HG03064 (cell line): Measurements from ENCODE around the gene PTPRE.

Experiments used
- ATAC-seq: cut with Tn5 transposase; IDR thresholded peaks from one replicate; pipeline ENCODE4 v1.9.1; 2021; ENCODE audit warnings: low read depth; ENCODE audit not compliant: unreplicated experiment

PTPRE gene

DNA sequence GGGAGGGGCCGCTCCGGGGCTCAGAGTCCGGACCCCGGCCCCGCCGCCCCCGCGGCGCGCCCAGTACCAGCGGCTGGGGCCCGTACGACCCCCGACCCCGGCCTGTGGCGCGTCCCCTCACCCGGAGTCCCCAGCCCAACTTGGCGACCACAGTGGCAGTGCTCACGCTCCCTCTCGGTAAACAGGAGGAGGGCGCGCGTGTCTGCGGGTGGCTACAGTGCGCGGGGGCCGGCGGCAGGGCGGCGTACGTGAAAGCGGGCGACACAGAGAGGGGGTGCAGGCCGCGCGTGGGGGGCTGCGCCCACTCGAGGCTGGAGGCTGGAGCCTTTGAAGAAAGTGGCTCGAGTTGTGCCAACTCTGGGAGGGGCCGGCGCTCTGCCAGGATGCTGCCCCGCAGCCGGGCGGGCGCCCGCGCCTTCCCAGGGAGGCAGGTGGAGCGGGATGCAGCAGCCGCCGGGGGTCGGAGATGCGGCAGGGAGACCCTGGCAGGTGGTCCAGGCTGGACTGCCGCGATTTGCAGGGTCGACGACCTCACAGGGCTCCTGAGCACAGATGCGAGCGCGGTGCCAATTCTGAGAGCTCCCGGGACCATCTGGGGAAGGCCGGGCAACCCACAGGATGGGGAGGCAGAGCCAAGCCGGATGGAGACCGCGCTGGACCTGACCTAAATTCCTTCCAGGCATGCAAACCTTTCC, 655 bp downstream of the PTPRE start:
- no peak for ATAC-seq

DNA sequence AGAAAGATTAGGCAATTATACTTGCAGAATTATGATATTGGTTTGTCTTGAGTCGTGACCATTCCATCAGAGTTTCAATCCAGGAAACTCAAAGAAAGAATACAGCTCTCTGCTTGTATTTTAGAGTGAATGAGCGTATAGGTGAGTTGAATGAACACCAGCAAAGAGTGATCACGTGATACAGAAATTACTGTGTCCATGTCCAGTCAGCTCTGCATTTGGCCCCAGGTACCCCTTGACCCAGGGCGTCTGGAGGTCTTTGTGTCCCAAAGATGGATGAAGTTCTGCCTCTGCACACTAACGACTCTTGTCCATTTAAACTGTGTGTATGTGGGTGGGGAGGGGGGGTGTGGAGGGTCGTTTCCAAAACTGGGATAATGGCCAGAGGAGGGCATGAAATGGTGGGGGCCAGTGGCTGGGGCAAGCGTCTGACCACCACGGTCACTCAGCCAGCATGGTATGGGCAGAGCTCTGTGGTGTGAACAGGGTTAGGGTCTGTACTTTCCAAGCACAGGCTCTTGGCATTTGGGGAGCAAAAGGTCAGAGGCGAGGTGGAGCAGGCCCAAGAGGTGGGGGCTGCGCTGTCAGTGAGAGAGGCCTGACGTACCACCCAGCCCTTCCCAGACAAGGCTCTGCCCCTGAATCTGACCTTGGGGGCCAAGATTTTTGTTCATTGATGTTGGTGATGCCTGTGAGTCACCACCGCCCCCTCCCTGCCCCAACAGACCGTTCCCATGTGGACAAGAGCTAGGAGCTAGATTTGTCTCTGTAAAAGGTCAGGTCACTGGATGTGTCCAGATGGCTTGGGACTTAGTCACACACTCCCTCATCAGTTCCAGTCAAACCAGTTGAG, 1.4 kb downstream of the PTPRE start:
- ATAC-seq, result no peak

DNA sequence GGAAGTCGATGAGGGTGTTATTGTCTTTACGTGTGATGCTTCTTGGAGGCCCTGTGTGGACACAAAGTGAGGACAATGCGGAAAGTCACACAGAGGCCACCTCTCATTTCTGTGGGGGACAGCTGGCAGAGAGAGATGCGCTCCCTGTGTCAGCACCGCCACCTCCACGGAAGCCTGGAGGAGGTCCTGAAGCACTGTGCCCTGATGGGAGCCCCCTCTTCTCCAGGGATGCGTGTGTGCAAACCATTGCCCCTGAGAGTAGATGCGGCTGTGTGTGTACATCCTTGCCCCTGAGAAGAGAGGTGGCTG, 2.0 kb downstream of the PTPRE start:
- ATAC-seq, result no peak

DNA sequence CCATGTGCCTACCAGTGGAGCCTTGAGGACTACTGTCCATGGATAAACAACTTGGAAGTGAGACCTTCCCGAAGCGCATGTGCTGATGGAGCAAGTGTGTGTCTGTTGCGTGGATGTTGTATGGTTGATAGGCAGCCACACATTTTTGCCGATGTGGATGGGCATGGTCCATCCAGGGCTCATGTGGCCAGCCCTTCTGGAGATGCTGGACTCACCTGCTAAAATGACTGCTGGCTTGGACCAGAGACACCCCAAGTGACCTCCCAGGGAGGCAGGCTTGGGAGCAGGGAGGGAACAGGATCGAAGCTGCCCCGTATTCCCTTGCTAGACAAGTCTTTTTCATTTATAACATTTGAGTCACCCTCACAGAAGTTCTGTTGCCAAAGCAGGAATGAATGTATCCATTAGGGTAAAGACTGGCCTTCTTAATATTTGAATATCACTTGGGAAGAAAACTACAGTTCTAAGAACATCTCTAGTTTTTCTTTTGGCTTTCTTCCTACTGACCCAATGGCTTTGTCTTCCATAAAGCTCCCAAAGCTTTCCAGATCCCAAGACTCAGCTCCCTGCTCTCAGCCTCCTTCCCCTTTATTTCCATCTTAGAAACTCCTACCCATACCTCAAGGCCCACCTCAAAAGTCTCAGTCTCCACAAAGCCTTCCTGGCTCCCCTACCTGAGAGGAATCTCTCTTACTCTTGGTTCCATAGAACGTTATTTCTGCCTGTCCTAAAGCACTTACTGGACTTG, 3.0 kb downstream of the PTPRE start:
- ATAC-seq, result no peak

DNA sequence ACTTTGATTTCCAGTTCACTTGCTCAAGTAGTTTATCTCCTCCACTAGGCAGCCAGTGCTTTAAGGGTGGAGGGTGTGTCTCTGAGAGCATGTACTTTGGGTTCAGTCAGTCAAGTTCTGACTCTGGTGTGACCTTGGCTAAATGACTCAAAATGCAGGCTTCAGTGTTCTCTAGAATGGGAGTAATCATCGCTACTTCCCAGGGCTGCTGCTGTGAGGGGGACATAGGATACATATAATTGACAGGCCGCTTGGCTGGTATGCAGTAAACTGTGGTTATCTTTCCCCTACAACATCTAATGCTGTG, 3.5 kb downstream of the PTPRE start:
- ATAC-seq, result no peak

DNA sequence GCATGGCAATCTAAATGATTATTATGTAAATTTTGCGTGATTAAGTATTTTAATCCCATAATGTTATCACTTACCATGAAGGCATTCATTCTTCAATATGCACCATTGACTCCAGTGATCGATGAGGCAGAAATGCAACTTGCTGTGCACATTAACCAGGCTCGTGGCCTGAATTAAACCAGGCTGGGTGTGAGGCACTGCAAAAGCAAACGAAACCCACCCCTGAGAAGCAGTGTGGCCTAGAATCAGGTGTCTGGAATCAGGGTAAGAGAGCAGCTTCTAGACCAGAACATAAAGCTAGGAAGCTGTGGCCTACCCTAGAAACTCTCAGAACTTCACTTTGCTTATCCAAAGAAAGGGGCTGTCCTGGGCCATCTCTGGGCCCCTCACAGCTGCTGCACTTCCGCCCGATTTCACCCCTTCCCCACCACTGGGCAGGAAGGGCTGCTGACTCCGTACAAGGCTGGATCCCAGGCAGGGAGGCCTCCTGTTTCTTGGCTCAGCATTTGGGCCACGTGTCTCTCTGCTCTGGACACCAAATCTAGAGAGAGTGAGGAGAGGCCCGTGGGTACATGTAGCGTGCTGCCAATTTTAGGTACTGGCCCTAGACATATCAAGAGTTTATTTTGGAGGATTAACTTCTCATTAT, 4.4 kb downstream of the PTPRE start:
- no peak for ATAC-seq

DNA sequence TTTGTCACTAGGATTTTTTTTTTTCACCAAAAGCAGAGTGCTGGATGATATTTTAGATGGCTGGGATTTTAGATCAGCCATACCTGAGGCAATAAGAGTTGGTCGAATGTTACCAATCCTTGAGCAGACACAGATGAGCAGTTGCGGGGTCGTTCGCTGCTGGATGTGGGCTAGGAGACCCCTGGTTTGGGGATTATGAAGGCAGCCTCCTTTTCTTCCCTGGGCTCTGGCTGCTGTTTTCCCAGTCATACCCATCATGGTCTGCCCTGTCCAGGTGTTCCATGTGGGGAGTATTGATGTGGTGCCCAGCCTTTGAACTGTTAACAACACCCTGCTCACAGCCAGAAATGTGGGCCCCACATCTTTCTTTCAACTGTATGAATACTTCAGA, 5.0 kb downstream of the PTPRE start:
- ATAC-seq, result no peak

DNA sequence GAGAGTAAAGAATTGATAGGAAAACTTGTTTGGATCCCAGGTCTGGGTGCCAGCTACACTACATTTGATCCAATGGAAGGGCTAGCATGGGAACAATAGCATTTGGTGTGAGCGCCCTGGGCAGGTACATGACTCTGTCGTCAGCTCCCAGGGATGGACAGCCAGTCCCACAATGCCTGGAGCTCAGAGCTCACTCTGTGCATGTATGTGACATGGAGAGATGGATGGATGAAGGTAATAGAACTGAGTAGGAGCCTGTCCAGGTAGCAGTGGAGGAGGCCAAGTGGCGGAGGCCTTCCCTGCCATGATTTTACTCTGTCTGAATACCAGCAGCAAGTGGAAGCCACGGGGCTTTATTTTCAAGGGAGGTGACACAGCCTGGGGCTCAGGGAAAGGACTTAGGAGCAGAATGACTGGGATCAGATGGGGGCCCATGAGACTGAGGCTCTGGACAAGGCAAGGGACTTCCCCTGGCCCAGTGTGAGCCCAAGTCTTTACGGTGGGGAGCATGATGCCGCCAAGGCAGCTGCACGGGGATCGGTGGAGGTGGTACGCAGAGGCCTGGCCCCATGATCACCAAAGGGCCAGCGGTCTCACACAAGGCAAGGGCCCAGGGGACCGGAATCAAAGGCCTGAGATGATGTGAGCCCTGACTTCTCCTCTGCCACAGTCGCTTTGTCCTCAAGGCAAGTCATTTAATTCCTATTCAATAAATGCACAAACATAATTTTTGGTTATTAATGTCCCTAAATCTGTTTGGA, 5.9 kb downstream of the PTPRE start:
- ATAC-seq, result no peak

DNA sequence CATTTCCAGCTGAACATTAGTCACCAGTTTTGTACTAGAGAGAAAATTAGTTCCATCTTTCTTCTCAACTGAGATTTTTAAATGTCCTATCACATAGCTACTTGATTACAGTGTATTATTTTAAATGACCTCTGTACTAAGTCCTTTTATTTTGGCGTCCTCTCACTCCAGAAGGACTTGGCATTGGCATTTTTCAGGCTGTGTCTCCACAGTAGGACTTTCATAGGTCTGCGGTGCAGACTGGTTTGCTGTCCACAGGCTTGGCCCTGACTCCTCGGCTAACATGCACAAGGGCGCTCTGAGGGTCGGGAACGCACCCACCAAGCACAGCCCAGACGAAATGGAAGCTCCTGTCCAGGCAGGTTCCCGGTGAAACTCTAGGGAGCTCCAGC, 6.5 kb downstream of the PTPRE start:
- ATAC-seq, result no peak

DNA sequence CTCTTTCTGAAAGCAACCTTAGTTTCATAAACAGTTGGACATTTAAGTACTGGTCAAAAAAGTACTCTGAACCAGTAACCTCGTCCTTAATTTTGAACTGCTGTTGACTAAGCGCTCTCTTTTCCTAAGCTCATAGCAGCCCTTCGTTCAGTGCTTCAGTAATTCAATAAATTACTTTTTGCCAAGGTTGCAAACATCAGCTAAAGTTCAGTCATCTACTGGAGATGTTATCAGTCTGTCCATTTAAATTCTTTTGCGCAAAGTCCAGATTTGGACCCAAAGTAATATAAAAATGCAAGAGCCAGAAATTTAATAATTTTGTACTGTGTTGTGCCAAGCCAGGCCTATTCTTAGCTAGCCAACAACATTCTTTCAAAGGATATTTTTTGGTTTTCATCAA, 8.4 kb downstream of the PTPRE start:
- no peak for ATAC-seq

DNA sequence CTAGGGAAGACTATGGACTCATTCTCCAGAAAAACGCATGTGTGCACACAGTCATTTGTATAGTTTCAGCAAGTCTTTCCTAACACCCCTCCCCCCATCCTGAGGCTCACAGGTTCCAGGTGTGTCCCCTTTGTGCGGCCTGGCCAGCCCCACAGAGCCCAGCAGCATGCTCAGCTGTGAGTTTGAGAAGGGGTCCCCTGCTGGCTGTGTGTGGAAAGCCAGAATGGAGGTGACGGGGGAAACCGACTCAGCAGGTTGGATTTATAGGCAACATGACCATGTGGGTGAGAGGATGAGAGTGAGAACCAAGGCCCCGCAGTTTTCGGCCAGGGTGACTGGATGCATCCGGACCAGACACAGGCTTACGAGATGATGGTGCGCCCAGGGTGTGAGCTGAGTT, 9.9 kb downstream of the PTPRE start:
- no peak for ATAC-seq

DNA sequence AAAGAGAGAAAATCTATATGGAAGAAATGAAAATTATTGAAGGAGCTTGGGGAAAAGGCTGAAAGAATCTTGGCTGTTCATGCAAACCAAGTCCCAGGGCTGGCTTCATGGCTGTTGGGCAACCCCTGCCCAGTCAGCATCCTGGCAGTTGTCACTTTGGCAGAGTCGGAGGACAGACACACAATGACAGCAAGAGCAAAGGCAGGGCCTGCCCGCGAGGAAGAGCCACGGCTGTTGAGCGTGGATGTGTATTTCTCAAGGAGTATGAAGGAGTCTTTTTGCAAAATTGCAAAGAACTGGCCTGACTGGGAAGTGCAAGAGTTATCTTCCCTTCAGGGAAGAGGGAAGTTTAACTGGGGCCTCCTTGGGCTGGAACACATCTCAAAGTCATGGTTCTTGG, 11.7 kb downstream of the PTPRE start:
- no peak for ATAC-seq

DNA sequence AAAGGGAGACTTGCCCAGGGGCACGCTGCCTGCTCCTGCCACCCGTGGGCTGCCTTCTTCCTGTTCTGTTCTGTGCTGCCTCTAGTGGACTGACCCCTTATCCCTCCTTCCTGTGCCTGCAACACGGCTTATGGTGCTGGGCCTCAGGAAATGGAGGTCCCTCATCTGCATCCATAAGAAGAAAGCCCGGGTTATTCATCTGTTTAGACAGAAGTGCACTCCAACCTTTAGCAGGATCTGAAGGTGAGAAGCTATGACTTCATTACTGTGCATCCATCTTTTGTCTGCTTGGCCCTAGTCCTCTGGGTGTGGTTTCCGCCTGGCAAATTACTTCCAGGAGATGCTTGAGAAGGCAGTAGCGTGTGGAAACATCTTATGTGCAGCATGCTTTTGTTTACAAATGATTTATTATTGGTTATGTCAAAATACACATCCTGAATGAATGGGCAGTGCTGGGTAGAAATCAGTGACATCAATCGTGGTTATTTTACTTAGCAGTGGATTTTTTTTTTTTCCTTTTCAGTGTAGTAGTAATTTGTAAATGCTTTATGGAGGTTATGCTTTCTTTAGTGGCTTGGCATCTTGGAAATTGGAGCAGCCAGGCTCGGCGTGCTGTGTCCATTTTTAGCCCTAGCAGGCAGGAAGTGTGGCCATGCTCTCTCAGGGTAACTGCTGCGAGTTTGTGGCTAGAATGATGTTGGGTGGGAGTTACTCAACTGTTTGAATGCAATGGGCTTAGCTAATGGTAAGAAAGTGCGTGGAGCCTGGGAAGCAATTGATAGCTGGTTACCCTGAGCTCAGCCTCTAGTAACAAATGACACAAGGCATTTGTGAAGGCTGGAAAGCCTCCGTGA, 12.7 kb downstream of the PTPRE start:
- no peak for ATAC-seq

DNA sequence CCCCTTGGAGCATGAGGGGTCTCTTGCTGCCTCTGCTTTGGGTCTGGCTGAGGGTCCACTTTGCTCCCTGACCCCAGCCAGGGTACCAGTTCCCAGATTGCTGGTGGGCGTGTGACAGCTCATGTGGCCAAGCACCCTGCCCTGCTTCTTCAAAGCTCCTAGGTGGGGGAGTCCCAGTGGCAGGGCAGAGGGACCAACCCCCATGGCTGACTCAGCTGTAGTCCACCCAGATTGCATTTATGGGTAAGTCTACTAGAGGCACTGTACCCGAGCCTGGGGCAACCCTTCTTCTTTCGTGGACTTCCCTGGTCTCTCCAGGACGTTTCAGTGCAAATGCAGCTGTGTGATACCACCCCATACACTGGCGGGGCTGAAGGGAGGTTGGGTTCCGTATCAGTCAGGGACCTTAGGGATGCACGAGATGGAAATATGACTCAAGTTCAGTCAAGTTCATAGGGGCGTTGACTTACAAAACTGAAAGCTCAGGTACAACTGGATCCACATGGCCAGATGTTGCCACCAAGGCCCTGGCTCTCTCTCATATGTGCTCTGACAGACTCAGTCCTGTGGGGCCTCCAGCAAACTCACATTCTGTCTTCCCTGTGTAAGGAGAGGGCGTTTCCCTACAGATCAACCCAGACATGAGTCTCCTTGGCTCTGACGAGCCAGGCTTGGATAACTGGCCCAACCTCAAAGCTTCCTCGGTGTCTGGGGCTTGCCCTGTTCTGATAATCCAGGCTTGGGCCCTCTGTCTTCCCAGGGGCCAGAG, 13.6 kb downstream of the PTPRE start:
- no peak for ATAC-seq

DNA sequence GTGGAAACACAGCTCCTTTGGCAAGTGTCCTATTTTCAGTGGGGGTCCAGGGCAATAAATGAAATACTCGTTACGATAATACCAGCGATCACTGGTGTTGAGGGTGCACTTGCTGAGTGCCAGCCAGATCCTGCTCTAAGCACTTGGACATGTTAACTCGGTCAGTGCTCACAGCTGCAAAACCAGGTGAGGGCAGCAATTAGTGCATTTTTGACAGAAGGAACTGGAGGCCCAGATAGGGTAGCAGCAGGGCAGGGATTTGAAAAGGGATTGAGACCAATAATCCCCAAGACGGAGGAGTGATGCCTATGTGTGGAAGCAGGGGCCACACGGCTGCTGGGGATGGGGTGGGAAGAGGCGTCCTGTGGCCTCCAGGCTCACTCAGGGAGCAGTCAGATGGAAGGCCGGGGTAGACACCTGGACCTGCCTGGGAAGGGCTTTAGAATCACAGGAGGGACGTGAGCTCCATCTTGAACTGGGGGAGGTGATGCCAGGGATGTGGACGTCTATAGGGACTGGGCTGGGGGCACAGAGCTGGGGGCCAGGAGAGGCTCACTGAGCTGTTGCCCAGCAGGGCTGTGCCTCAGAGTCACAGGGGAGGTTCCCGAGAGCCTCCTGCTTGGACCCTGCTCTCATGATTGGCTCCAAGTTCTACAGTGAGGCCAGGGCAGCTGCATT, 14.3 kb downstream of the PTPRE start:
- ATAC-seq, result no peak

DNA sequence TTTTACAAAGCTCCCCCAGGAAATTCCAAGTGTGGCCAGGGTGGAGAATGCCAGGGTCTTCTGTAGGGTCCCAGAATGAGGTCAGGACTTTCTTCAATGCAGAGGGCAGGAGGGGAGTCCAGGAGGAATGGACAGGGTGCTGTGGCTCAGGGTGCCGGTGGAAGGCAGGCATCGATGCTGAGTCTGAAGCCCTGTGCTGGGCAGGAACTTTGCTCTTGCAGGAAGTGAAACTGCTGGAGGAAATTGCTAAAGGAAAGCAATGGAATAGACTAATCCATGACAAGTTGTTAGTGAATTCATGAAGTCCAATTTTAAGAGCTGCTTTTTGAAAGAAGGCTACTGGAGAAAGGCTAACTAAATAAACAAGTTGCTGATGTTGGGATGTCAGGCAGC, 14.8 kb downstream of the PTPRE start:
- ATAC-seq, result no peak

DNA sequence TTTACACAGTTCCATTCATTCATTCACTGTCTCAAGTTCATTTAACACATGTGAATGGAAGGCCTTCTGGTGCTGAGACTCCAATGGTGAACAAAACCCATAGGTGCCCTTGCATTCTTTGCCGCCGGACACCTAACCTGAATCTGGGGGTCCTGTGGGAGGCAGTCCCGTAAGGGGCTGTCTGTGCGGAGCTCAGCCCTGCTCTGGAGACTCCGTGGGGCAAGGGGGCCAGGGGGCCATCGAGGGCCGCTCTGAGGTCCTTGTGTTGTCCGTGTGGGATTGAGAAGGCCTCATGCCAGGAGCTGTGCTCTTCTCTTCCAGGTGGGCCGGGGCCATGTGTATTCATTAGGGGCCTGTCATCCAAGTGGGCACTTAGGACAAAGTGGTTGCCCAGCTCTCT, 15.3 kb downstream of the PTPRE start:
- no peak for ATAC-seq

DNA sequence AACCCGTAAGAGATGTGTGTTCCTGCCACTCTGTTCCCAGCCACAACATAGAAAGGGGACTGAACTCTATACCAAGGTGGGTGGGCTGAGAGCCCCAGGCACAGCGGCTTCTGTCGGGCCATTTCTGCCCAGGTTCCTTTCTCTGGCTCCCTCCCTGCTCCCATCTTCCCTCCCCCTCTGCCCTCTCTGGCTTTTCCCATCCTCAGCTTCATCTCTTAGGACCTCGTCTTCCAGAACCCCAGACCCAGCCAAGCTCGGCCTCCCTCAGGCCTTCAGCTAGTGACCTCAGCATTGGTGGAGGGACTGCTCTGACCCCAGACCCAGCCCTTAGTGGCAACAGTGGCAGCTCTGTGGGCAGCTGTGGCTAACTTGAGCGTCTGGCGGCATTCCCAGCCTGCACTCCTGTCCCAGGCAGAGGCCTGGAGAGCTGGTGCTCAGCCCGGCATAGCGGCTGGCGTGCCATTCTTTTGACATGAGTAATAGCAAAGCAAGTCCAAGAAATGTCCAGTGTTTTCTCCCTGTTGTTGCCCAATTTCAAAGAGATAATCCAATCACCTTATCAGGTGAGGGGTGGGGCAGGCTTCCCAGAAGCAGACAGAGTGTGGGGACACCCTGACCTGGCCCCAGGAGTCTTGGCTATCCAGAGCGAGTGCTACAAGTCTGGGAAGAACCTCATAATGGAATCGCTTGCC, 15.9 kb downstream of the PTPRE start:
- ATAC-seq, result no peak
